ENCODE data around the gene SLC13A2. TPM values are rescaled to one million over a fixed set of nuclear protein-coding genes. Genes with fewer than 3 reads are reported as not detected.

SLC13A2 gene
- total RNA-seq, 4 donors from 2014 or later = not detected

- Histone ChIP-seq H3K4me1 (peaks cover 0 to 8% of the 10 kb centered on the region in 2 donors), H3K9me3 (no peaks in the 10 kb centered on the region), H3K27me3 (no peaks in the 10 kb centered on the region), H3K4me3 (replicated peaks in 1 of 3) (no peak overlapping the region), H3K27ac (no peak overlapping the region), H3K36me3 (no peaks in the 10 kb centered on the region)
- TF ChIP-seq CTCF (IDR thresholded peaks at IDR 0.05) = no peak
- TF ChIP-seq POLR2A (IDR thresholded peaks at IDR 0.05) = no peak
- intact Hi-C loops (cut with DNase I) = no loop called here
- peak; percentile 43 to 46 for DNase-seq
- 68 to 80% methylated on average over 13 to 16 of the region's 16 CpGs for WGBS, 2 donors
Measured at GRCh38 chr17:28533091-28533807, 59.8 kb downstream of the SLC13A2 start.

GRCh38 chr17:28534740-28535375 lies 61.4 kb downstream of the SLC13A2 start:
- no peak for TF ChIP-seq POLR2A (IDR thresholded peaks at IDR 0.05)
- no peak for TF ChIP-seq CTCF (IDR thresholded peaks at IDR 0.05)
- Histone ChIP-seq H3K9me3 (no peaks in the 10 kb centered on the region), H3K27me3 (no peaks in the 10 kb centered on the region), H3K27ac (no peak overlapping the region), H3K36me3 (no peaks in the 10 kb centered on the region), H3K4me1 (peaks cover 0 to 7% of the 10 kb centered on the region in 2 donors), H3K4me3 (replicated peaks in 1 of 3) (no peak overlapping the region)
- no peak for DNase-seq
- 93 to 95% methylated on average over 5 to 11 of the region's 11 CpGs for WGBS, 2 donors
- intact Hi-C loops (cut with DNase I) = no loop called here

GRCh38 chr17:28536532-28537218 lies 63.2 kb downstream of the SLC13A2 start:
- intact Hi-C loops (cut with DNase I) = no loop called here
- Histone ChIP-seq H3K9me3 (no peaks in the 10 kb centered on the region), H3K27ac (no peak overlapping the region), H3K36me3 (no peaks in the 10 kb centered on the region), H3K27me3 (no peaks in the 10 kb centered on the region), H3K4me1 (peaks cover 0 to 7% of the 10 kb centered on the region in 2 donors), H3K4me3 (replicated peaks in 1 of 3) (no peak overlapping the region)
- no peak for DNase-seq
- WGBS, 2 donors = 64 to 77% methylated on average over 7 to 9 of the region's 9 CpGs
- TF ChIP-seq CTCF (IDR thresholded peaks at IDR 0.05) (no peak), POLR2A (IDR thresholded peaks at IDR 0.05) (no peak)

GRCh38 chr17:28537219-28537610 lies 63.8 kb downstream of the SLC13A2 start:
- intact Hi-C loops (cut with DNase I) = no loop called here
- Histone ChIP-seq H3K4me1 (peaks cover 0 to 7% of the 10 kb centered on the region in 2 donors), H3K36me3 (no peaks in the 10 kb centered on the region), H3K9me3 (no peaks in the 10 kb centered on the region), H3K4me3 (replicated peaks in 1 of 3) (no peak overlapping the region), H3K27me3 (no peaks in the 10 kb centered on the region), H3K27ac (no peak overlapping the region)
- 85 to 94% methylated on average over 11 of the region's 12 CpGs for whole genome bisulfite sequencing, 2 donors
- TF ChIP-seq POLR2A (IDR thresholded peaks at IDR 0.05) (no peak), CTCF (IDR thresholded peaks at IDR 0.05) (no peak)
- DNase-seq = no peak
